ENCODE results near the gene SLC39A7.

The SLC39A7 gene

DNA sequence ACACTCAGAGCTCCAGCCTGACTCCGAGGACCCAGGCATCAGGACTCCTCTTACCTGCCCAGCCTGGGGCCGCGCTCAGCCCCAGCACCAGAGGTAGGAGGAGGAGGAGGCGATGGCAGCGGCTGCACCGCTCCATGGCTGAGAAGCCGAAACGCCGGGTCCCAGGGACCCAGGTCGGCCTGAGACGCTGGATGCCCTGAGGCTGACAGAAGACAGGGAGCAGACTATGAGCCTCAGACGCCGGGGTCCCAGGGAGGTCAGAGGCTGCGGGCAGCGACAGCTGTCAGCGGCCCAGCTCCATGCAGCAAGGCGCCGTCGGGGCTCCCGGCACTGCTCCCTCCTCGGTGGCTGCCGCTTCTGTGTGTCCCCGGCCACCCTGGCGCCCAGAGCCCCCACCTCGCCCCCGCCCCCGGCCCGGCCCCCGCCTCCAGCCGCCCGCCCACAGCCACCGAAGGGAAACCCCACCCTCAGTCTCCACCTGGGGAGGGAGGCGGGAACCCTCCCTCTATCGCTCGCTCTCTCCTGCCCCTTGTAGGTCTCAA is 8.5 kb upstream of the SLC39A7 start, which contains the start of gene COL11A2:
Gene COL11A2 (minus strand): TSS at position 363 of the 542 bp plus-strand sequence. CDS start 227 bp downstream, at position 136.
- no peak for DNase-seq

DNA sequence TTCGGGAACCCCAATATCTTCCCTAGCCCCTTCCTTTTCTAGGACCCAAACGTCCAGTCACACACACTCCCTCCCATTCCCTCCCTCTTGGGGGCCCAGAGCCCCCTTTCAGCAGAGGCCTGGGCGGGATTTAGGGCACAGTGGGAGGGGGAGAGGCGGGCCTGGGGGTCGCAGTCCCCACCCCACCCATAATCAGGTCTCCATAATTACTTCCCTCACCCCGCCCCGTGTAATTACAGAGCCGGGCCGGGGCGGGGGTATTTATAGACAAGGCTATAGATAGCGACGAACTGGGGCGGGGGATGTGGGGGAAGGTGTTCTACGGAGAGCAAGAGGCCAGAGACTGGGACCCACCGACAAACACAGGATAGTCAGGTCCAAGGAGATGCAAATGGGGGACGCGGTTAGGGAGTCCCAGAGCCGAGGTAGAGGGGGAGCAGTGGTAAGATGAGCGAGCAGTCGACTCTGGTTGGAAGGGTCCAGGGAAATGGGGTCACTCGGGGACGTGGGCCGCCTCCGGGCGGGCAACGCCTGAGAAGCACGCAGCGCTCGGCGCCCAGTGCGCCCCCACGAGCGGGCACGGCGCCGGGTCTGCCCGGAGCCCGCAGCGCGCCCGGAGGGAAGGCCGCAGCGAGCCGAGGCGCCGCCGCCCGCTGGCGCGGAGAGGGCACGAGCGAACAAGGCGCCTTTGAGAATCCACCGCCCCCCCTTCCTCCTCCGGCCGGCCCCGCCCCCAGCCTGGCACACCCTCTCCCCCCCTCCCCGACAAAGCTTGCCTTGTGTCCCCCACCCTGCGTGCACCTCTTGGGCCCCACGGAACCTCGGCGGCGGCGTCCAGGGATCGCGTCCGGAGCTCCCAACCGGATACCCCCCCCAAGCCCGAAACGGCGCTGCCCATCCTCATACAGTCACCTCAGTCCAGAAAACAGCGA is 7.7 kb upstream of the SLC39A7 start:
- DNase-seq: no peak

DNA sequence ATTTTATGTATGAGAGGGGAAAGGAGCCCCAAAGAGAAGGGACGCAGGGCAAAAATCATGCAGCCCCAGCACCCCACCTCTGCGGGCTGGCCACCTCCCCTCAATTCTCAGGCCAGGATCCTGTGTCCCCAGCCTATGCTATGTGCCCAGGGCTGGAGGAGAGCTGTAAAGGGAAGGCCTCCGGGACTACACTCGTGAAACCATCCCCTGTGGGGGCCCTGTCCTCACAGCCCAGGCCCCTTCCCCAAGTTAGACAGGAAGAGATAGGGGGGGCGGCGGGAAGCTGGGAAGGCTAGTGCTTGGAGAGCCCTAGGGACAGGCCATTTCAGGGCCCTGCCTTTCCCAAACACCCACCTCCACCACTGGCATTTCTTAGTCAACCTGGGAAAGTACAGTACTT is 7.0 kb upstream of the SLC39A7 start:
- DNase-seq: no peak

DNA sequence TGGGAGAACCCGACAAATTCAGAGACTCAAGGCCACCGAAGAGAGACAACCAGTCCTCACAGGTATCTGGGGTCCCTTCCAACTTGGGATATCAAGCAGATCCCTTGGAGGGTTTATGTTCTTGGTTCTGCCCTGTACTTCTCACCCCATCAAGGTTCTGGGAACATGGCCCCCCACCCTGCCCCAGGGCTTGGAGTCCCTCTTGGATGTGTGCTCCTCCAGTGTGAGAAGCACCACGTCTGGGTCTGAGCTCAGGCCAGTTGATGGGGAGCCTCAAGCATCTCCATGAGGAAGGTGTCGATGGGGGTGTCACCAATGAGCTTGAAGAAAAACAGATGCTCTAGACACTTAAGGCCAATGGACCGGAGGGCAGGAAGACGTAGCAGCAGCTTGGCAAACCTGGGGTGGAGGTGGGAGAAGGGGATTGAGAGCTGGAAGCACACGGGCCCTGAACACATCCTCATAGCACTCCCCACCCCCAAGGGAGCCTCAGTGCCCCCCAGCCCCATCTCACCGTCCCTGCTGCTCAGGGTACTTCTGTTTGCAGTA is 6.2 kb upstream of the SLC39A7 start:
- DNase-seq: no peak

DNA sequence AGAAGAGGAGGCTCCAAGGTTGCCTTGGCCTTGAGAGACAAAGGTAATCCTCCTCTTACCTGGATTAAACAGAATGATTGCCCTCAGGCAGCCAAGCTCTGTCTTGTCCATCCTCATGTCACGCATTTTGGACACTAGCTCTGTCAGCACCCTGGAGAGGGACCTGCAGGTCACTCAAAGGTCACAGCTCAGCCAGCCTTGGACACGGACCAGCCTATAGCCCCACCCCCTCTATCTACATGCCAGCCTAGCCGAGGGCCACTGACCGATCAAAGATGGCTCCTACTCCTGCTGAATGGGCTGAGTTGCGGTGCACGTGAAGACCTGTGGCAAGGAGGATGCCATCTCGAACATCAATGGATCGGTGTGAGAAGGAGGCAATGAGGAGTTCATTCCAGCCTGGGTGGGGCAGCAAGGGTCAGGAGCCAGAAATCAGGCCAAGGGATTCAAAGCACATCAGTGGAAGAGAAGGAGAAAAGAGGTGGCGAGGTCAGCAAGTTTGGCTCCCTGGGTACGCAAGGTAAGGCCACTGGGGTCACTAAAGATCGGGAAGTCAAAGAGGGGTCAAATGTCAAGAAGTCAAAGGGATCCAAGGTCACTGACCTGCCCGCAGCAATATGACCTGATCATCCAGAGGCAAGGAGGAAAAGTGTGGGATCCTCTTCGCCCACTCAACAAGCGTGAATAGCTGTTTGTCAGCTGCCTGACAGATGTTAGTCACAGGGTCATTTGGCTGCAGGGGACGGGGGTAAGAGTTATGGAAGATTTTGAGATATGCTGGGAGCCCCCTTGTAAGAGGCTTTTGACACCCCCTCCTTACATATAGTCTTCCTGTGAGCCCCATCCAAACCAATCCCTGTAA is 5.1 kb upstream of the SLC39A7 start:
- DNase-seq: no peak

DNA sequence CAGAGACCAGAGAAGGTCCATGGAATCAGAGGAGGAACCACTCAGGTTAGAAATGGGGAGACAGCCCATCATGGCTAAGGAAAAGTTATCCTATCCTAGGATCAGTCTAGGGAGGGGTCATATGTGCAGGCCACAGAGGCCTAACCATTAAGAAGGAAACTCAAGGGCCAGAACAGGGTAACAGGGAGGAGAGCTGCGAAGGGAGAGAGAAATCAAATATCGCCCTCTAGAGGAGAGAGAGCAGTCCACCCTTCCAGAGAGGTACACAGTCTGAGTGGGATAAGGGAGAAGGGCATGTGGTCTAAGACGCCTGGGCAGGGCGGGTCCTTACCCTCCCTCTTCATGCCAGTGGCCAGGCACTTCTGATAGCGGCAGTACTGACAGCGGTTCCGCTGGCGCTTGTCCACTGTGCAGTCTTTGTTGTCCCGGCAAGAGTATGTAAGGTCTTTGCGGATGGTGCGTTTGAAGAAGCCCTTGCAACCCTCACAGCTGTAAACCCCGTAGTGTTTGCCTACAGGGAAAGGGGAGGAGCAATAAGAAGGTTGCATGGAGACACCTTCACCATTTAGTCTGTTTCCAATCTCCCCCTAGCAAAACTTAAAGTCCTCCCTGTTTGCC is 3.1 kb upstream of the SLC39A7 start:
- DNase-seq: no peak

DNA sequence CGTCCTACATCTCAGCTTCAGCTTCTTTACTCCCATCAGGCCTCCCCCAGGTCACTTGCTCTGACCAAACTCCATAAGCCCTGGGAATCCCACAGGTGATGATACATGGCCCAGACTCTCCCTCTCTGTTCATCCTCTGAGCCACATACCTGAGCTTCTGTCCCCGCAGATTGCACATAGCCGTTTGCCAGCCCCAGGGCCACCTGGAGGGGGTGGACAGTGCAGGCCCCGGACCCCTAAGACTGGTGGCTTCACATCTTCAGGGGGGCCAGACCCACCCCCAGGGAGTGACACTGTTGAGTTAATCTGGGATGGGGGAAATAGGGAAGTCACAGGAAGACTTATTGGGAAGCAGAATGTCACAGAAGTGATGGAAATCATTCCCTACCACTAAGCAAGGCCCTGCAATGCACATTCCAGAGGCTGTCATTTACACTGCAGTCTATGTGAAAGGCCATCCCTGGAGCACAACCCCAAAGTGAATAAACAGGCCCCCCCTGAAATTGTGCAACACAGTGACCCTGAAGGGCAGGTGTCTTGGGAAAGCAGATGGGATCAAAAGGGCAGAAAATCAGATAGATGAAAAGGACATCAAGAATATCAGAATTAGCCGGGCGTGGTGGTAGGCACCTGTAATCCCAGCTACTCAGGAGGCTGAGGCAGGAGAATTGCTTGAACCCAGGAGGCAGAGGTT is 2.4 kb upstream of the SLC39A7 start:
- DNase-seq: no peak

DNA sequence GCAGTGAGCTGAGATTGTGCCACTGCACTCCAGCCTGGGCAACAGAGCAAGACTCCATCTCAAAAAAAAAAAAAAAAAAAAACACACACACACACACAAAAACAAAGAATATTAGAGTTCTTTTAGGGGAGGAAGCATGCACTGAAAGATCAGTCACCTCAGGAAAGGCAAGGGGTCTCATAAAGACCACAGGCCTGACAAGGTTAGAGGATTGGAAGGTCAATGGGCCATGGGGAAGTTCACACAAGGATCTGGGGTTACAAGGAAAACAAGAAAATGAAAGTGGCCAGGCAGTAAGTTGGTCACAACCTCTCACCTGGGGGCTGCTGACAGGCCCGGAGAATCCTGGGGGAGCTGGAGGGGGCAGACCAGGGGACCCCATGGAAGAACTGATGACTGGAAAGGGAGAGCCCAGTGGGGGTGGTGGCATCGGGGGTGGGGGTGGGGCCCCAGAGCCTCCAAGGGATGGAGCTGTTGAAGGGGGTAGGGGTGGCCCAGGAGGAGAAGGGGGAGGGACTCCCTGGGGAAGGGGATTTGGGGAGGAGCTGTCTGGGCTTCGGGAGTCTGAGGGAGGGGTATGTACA is 1.7 kb upstream of the SLC39A7 start:
- no peak for DNase-seq

DNA sequence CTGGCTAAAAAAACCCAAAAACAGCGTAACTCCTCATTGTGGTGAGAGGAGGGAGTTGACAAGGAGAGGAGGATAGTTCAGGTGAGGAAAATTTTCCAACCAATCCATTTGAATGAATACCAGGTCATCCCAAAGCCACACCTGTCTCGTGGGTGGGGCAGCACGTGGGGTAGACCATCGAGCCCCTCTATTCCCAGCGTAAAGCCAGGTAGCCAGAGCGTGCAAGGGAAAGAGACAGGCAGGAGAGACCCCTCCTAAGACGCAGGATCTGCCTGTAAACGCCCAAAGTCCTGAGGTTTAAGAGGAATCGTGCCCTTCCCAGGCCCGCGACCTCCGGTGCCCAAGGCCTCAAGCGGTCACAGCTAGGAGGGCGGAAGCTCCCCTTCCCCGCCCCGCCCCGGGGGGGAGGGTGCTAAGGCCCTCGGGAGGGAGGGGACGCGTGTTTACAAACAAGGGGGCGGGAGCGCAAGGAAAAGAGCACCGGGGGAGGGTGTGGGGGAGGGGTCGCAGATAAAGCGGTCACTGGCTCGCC is 914 bp upstream of the SLC39A7 start:
- DNase-seq: peak; percentile 84

DNA sequence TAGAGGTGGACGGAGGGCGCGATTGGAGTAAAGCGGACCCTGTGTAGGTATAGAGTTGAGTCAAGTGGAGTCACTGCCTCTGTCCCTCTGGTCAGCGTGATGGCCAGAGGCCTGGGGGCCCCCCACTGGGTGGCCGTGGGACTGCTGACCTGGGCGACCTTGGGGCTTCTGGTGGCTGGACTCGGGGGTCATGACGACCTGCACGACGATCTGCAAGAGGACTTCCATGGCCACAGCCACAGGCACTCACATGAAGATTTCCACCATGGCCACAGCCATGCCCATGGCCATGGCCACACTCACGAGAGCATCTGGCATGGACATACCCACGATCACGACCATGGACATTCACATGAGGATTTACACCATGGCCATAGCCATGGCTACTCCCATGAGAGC is 479 bp downstream of the SLC39A7 start:
- no peak for DNase-seq

DNA sequence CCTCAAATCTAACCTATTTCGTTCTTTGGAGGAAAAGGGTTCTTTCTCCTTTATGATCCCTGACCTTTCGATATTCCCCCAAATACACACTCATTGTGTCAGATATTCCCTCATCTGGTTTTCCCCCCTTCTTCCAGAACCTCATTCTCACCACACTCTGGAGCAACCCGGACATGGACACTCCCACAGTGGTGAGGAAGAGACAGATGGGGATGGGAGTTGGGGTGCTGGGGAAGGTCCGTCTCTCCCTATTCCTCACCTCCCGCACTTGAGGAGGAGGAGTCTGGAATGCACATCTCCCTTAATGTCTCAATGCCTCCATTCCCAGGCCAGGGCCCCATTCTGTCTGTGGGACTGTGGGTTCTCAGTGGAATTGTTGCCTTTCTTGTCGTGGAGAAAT is 1.3 kb downstream of the SLC39A7 start:
- DNase-seq: no peak

DNA sequence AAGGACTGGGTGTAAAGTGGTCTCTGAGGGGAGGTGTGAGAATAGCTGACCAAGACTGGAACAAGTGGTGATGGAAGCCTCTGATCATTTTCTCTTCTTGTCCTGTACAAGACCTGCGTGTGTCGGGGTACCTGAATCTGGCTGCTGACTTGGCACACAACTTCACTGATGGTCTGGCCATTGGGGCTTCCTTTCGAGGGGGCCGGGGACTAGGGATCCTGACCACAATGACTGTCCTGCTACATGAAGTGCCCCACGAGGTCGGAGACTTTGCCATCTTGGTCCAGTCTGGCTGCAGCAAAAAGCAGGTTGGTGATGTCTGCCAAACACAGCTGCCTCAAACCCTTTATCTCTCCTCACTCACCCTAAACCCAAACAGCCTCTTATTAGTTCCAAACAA is 2.1 kb downstream of the SLC39A7 start:
- DNase-seq: no peak

DNA sequence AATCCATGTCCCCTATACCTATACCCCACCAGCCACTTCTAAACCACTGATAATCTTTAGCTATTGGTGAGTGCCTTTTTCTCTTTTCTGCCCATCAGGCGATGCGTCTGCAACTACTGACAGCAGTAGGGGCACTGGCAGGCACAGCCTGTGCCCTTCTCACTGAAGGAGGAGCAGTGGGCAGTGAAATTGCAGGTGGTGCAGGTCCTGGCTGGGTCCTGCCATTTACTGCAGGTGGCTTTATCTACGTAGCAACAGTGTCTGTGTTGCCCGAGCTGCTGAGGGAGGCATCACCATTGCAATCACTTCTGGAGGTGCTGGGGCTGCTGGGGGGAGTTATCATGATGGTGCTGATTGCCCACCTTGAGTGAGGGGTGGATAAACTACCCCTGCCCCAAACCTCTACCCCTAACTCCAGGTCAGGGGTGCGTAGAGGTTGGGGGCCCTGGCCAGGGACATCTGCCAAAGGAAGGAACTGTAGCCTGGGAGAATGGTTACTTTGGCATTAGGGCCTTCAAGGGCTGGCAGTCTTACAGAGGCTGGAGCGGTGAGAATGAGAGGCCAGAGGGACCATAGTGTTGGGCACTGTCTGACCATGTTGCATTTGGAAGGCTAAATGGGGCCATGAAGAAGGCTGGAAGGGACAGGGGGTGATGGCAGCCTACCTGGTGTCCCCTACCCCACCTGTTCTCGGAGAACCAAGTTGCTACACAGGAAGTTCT is 2.9 kb downstream of the SLC39A7 start:
- DNase-seq: no peak

DNA sequence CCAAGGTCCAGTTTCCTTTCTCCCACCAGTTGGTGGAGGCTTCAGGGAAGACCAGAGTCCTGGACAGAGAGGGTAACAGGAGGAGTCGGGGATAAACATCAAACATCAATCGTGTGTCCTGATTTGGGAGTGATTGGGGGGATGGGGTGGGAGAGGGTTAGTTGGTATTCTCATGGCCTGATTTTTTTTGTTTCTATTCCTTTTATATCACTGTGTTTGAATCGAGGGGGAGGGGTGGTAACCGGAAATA is 3.4 kb downstream of the SLC39A7 start:
- no peak for DNase-seq

DNA sequence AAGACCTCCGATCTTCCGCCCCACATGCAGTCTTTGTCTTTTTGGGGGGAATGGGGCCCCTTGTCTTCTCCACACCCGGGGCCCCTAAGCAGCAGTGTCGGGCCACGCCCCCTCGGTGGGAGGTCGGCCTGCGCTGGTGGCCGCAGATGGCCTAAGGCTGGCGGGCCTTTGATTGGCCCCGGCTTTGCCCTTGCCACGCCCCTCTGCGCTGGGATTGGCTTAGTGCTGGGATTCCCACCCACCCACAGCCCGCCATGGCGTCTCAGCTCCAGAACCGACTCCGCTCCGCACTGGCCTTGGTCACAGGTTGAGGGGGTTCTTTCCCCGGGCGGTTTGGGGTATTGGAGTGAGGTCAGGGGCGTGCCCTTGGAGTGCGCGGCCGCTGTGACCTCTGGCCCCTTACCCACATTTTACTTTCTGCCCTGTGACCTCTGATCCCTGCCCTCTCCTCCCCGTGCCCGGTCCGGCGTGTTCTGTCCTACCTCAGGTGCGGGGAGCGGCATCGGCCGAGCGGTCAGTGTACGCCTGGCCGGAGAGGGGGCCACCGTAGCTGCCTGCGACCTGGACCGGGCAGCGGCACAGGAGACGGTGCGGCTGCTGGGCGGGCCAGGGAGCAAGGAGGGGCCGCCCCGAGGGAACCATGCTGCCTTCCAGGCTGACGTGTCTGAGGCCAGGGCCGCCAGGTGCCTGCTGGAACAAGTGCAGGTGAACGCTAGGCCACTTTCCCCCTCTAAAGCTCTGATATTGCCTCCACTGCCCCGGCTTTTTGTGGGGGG is 3.9 kb downstream of the SLC39A7 start, which contains the start of gene HSD17B8:
Gene HSD17B8 (plus strand): TSS at position 241 of the 776 bp plus-strand sequence. CDS start 14 bp downstream, at position 255.
- peak; percentile 97 for DNase-seq

DNA sequence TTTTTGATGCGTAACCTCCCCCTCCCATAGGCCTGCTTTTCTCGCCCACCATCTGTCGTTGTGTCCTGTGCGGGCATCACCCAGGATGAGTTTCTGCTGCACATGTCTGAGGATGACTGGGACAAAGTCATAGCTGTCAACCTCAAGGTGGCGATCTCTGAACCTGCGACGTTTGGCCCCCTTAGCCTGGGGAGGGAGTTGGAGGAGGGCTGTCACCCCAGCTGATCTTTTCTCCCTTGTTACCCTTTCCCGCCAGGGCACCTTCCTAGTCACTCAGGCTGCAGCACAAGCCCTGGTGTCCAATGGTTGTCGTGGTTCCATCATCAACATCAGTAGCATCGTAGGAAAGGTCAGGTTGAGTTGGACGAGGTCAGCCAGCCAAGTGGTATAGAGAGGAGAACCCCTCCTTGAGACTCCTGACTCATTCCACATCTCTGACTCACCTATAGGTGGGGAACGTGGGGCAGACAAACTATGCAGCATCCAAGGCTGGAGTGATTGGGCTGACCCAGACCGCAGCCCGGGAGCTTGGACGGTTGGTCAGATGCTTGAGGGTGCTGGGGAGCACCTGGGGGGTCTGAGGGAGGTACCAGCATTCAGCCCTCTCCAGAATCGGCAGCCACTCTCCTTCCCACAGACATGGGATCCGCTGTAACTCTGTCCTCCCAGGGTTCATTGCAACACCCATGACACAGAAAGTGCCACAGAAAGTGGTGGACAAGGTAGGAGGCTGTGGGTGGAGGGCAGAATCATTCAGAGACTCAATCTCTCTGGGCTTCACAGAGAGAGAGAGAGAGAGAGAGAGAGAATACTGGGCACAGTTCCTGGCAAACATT is 4.7 kb downstream of the SLC39A7 start:
- DNase-seq: peak; percentile 76

DNA sequence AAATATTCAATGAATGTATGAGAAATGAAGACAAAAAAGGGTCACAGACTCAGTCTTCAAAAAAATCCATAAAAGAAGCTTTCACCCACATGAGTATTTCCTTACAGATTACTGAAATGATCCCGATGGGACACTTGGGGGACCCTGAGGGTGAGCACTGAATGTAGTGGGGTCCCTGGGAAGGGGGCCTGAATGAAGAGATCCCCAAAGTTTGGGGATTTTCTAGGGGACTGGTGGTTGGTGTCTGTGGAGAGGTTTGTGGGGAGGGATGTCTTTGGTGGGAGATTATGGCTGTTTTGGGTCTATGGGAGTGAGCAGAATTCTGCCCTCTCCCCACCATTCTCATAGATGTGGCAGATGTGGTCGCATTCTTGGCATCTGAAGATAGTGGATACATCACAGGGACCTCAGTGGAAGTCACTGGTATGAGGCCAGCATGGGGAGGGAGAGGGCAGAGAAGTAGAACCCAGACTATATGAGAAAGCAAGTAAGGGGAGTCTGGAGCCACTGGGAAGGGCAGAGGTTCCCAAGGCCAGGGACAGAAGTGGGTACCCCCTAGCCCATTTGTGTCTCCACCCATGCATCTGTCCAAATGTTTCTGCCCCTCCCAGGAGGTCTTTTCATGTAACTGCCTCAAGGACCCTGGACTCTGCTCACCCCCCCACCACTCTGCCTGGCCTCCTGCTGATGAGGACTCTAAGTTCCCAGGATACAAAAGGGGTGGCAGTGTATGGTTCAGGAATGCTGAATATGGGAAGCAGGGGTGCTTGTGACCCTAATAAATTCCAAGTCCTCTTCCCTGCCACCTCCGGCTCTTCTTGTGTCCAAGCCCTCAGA is 5.6 kb downstream of the SLC39A7 start:
- no peak for DNase-seq
